CD4-positive, alpha-beta T cell treated with Interleukin-12 subunit alpha and Interleukin-12 subunit beta, for 1 hour (primary cell): ENCODE measurements around the gene LUC7L.
"Not testable (repeated sequence)": the region's sequence is repeated elsewhere in the genome, so short reads cannot be mapped to it uniquely, and the experiment has no call there.

Experiments
- DNase-seq: peaks from one replicate; pipeline ENCODE4 v3.0.0-alpha.2; 2020

Gene LUC7L

GRCh38 chr16:228151-228851, 948 bp downstream of the LUC7L start:
- DNase-seq = peak; percentile 12

- no peak for DNase-seq
These were observed 9.2 kb downstream of the LUC7L start for GRCh38 chr16:220021-220420.

GRCh38 chr16:212999-213398, 16.2 kb downstream of the LUC7L start:
- DNase-seq = no peak

GRCh38 chr16:211631-212180, 17.5 kb downstream of the LUC7L start:
- not testable (repeated sequence) for DNase-seq

- not testable (repeated sequence) for DNase-seq
These were observed 19.9 kb downstream of the LUC7L start for GRCh38 chr16:209359-209758.

- not testable (repeated sequence) for DNase-seq
These were observed 25.2 kb downstream of the LUC7L start for GRCh38 chr16:204046-204445.

- DNase-seq = no peak
These were observed 26.0 kb downstream of the LUC7L start for GRCh38 chr16:203246-203645.

GRCh38 chr16:200388-200787, 28.9 kb downstream of the LUC7L start:
- no peak for DNase-seq

- no peak for DNase-seq
These were observed 34.7 kb downstream of the LUC7L start for GRCh38 chr16:194516-194915.

- DNase-seq = no peak
These were observed 35.8 kb downstream of the LUC7L start for GRCh38 chr16:193441-193840.

- no peak for DNase-seq
These were observed 36.6 kb downstream of the LUC7L start for GRCh38 chr16:192686-193085.

- no peak for DNase-seq
These were observed 37.4 kb downstream of the LUC7L start for GRCh38 chr16:191831-192230.

GRCh38 chr16:189604-190186, 39.6 kb downstream of the LUC7L start:
- DNase-seq = no peak

- DNase-seq = peak; percentile 31
These were observed 40.6 kb downstream of the LUC7L start for GRCh38 chr16:188674-189073.

- no peak for DNase-seq
These were observed 41.9 kb downstream of the LUC7L start for GRCh38 chr16:187330-187729.

GRCh38 chr16:185691-186090, 43.6 kb downstream of the LUC7L start:
- no peak for DNase-seq

- DNase-seq = no peak
These were observed 44.0 kb downstream of the LUC7L start for GRCh38 chr16:185213-185612.

- no peak for DNase-seq
These were observed 46.2 kb downstream of the LUC7L start for GRCh38 chr16:183005-183404.

- no peak for DNase-seq
These were observed 47.7 kb downstream of the LUC7L start for GRCh38 chr16:181565-182021.

GRCh38 chr16:180681-181564, 48.3 kb downstream of the LUC7L start:
- peak; percentile 87 for DNase-seq

GRCh38 chr16:180101-180675, 49.1 kb downstream of the LUC7L start, which contains the start of gene HBQ1:
TSS of gene HBQ1 (plus strand) at chr16:180459. CDS start at chr16:180487, 28 bp downstream.
- DNase-seq = peak; percentile 14

GRCh38 chr16:179211-180092, 49.8 kb downstream of the LUC7L start:
- no peak for DNase-seq
